Liver (tissue), 3 donors: ENCODE results near the gene ACOT12.

Source experiments
- FOXA1 ChIP-seq: IDR thresholded peaks from 2 replicates; pipeline ENCODE4 v1.6.1; 2016; ENCODE audit warnings: antibody characterized with exemption
- GABPA ChIP-seq, 2 donors: IDR thresholded peaks in 1 of 2; conservative IDR thresholded peaks in 1 of 2; 2 replicates each; pipeline ENCODE4 v1.6.1; 2016; ENCODE audit warnings: antibody characterized with exemption in 2 of 2, mild to moderate bottlenecking in 1 of 2, moderate library complexity in 1 of 2
- HNF4G ChIP-seq: IDR thresholded peaks from 2 replicates; pipeline ENCODE4 v1.6.1; 2016; ENCODE audit warnings: antibody characterized with exemption
- JUND ChIP-seq, 2 donors: IDR thresholded peaks; 2 replicates each; pipeline ENCODE4 v1.6.1; 2016; ENCODE audit warnings: antibody characterized with exemption in 2 of 2
- RAD21 ChIP-seq, 2 donors: IDR thresholded peaks; 2 replicates each; pipeline ENCODE4 v1.6.1; 2016; ENCODE audit warnings: antibody characterized with exemption in 2 of 2, mild to moderate bottlenecking in 2 of 2
- RXRA ChIP-seq, 2 donors: IDR thresholded peaks; 2 replicates each; pipeline ENCODE4 v1.6.1; 2017 to 2018; ENCODE audit warnings: antibody characterized with exemption in 2 of 2, mild to moderate bottlenecking in 1 of 2
- SP1 ChIP-seq: IDR thresholded peaks from 2 replicates; pipeline ENCODE4 v1.6.1; 2018; ENCODE audit warnings: antibody characterized with exemption, mild to moderate bottlenecking
- TAF1 ChIP-seq: conservative IDR thresholded peaks from 2 replicates; pipeline ENCODE4 v1.6.1; 2016; ENCODE audit warnings: antibody characterized with exemption, mild to moderate bottlenecking
- YY1 ChIP-seq: IDR thresholded peaks from 2 replicates; pipeline ENCODE4 v1.6.1; 2016; ENCODE audit warnings: antibody characterized with exemption, mild to moderate bottlenecking
- TF ChIP-seq, protein P1 (sequence below): fragments of 150-350 bp; IDR thresholded peaks from 2 replicates; pipeline ENCODE4 v1.5.1; 2017; ENCODE audit warnings: improper control_type of control experiment, low read depth, low read length; ENCODE audit not compliant: missing input control
- TF ChIP-seq, protein P2 (sequence below): IDR thresholded peaks from 2 replicates; pipeline ENCODE4 v1.6.1; 2016; ENCODE audit warnings: antibody characterized with exemption
- TF ChIP-seq, protein P3 (sequence below): IDR thresholded peaks from 2 replicates; pipeline ENCODE4 v1.6.1; 2016; ENCODE audit warnings: antibody characterized with exemption
- TF ChIP-seq, protein P4 (sequence below): IDR thresholded peaks from 2 replicates; pipeline ENCODE4 v1.6.1; 2016; ENCODE audit warnings: antibody characterized with exemption
- TF ChIP-seq, protein P5 (sequence below): IDR thresholded peaks from 2 replicates; pipeline ENCODE4 v1.6.1; 2016; ENCODE audit warnings: antibody characterized with exemption, mild to moderate bottlenecking
- donor health status: healthy.
- donor health status: healthy.

DNA sequence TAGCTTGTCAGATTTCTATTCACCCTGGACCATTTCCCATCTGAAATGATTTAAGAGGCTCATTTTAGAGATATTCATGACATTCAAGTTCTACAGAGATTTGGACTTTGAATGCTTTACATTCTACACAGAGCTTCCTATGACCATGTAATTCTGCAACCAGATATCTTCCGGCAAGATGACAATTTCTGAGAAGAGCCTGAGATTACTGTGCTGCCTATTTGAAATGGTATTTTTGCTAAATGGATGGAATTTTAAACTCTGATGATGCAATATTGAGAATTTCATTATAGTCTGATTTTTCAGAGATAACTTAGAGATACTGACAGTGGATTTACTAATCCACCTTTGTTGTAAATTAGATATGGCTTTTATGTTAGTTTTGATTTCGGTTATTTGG is 16.0 kb upstream of the ACOT12 start:
- no peak for TF ChIP-seq SP1
- TF ChIP-seq, protein P1, sequence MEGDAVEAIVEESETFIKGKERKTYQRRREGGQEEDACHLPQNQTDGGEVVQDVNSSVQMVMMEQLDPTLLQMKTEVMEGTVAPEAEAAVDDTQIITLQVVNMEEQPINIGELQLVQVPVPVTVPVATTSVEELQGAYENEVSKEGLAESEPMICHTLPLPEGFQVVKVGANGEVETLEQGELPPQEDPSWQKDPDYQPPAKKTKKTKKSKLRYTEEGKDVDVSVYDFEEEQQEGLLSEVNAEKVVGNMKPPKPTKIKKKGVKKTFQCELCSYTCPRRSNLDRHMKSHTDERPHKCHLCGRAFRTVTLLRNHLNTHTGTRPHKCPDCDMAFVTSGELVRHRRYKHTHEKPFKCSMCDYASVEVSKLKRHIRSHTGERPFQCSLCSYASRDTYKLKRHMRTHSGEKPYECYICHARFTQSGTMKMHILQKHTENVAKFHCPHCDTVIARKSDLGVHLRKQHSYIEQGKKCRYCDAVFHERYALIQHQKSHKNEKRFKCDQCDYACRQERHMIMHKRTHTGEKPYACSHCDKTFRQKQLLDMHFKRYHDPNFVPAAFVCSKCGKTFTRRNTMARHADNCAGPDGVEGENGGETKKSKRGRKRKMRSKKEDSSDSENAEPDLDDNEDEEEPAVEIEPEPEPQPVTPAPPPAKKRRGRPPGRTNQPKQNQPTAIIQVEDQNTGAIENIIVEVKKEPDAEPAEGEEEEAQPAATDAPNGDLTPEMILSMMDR = no peak
- TF ChIP-seq, protein P2, sequence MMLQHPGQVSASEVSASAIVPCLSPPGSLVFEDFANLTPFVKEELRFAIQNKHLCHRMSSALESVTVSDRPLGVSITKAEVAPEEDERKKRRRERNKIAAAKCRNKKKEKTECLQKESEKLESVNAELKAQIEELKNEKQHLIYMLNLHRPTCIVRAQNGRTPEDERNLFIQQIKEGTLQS = peak; percentile 40
- TF ChIP-seq, protein P3, sequence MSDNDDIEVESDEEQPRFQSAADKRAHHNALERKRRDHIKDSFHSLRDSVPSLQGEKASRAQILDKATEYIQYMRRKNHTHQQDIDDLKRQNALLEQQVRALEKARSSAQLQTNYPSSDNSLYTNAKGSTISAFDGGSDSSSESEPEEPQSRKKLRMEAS = no peak
- no peak for TF ChIP-seq JUND (IDR thresholded peaks at IDR 0.05)
- TF ChIP-seq, protein P4, sequence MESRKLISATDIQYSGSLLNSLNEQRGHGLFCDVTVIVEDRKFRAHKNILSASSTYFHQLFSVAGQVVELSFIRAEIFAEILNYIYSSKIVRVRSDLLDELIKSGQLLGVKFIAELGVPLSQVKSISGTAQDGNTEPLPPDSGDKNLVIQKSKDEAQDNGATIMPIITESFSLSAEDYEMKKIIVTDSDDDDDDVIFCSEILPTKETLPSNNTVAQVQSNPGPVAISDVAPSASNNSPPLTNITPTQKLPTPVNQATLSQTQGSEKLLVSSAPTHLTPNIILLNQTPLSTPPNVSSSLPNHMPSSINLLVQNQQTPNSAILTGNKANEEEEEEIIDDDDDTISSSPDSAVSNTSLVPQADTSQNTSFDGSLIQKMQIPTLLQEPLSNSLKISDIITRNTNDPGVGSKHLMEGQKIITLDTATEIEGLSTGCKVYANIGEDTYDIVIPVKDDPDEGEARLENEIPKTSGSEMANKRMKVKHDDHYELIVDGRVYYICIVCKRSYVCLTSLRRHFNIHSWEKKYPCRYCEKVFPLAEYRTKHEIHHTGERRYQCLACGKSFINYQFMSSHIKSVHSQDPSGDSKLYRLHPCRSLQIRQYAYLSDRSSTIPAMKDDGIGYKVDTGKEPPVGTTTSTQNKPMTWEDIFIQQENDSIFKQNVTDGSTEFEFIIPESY = no peak
- TF ChIP-seq GABPA (IDR thresholded peaks at IDR 0.05 in 1 of 2, conservative IDR thresholded peaks at IDR 0.05 in 1 of 2) = no peak
- no peak for TF ChIP-seq TAF1
- no peak for TF ChIP-seq HNF4G
- no peak for TF ChIP-seq RAD21 (IDR thresholded peaks at IDR 0.05)
- peak; percentile 16 for TF ChIP-seq YY1
- TF ChIP-seq, protein P5, sequence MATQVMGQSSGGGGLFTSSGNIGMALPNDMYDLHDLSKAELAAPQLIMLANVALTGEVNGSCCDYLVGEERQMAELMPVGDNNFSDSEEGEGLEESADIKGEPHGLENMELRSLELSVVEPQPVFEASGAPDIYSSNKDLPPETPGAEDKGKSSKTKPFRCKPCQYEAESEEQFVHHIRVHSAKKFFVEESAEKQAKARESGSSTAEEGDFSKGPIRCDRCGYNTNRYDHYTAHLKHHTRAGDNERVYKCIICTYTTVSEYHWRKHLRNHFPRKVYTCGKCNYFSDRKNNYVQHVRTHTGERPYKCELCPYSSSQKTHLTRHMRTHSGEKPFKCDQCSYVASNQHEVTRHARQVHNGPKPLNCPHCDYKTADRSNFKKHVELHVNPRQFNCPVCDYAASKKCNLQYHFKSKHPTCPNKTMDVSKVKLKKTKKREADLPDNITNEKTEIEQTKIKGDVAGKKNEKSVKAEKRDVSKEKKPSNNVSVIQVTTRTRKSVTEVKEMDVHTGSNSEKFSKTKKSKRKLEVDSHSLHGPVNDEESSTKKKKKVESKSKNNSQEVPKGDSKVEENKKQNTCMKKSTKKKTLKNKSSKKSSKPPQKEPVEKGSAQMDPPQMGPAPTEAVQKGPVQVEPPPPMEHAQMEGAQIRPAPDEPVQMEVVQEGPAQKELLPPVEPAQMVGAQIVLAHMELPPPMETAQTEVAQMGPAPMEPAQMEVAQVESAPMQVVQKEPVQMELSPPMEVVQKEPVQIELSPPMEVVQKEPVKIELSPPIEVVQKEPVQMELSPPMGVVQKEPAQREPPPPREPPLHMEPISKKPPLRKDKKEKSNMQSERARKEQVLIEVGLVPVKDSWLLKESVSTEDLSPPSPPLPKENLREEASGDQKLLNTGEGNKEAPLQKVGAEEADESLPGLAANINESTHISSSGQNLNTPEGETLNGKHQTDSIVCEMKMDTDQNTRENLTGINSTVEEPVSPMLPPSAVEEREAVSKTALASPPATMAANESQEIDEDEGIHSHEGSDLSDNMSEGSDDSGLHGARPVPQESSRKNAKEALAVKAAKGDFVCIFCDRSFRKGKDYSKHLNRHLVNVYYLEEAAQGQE = no peak
- TF ChIP-seq RXRA (IDR thresholded peaks at IDR 0.05) = no peak
- TF ChIP-seq FOXA1 = no peak
